H9 (cell line): ENCODE measurements around the gene CDK16. TPM values are rescaled to one million over a fixed set of nuclear protein-coding genes. Genes with fewer than 3 reads are reported as not detected.

Source experiments
- DNase-seq: peaks from one replicate; pipeline ENCODE4 v3.0.0-alpha.2; 2017
- H2AFZ ChIP-seq: one replicate; pipeline ENCODE4 v1.6.1; 2013; ENCODE audit warnings: mild to moderate bottlenecking, low read length, control low read depth, moderate library complexity
- H2AK5ac ChIP-seq: 2 replicates; pipeline ENCODE4 v1.6.1; 2013; ENCODE audit warnings: low read length, control low read depth, mixed read lengths; ENCODE audit not compliant: insufficient read length
- H2BK120ac ChIP-seq: one replicate; pipeline ENCODE4 v1.6.1; 2013; ENCODE audit warnings: low read depth, mild to moderate bottlenecking, low read length, control low read depth, inconsistent platforms; ENCODE audit not compliant: poor library complexity, severe bottlenecking
- H2BK12ac ChIP-seq: 2 replicates; pipeline ENCODE4 v1.6.1; 2013; ENCODE audit warnings: low read length, control low read depth, mixed read lengths, low read depth; ENCODE audit not compliant: insufficient read length
- H2BK15ac ChIP-seq: 2 replicates; pipeline ENCODE4 v1.6.1; 2013; ENCODE audit warnings: low read depth, low read length, control low read depth
- H2BK20ac ChIP-seq: one replicate; pipeline ENCODE4 v1.6.1; 2013; ENCODE audit warnings: low read depth, mild to moderate bottlenecking, low read length, control low read depth, inconsistent platforms; ENCODE audit not compliant: poor library complexity, severe bottlenecking
- H2BK5ac ChIP-seq: 2 replicates; pipeline ENCODE4 v1.6.1; 2013; ENCODE audit warnings: low read length, control low read depth, mixed read lengths; ENCODE audit not compliant: insufficient read length
- H3K14ac ChIP-seq: 2 replicates; pipeline ENCODE4 v1.6.1; 2013; ENCODE audit warnings: low read length, control low read depth; ENCODE audit not compliant: insufficient read depth
- H3K18ac ChIP-seq: 2 replicates; pipeline ENCODE4 v1.6.1; 2013; ENCODE audit warnings: low read depth, mild to moderate bottlenecking, mixed read lengths, low read length, control low read depth; ENCODE audit not compliant: insufficient read length
- H3K23ac ChIP-seq: 2 replicates; pipeline ENCODE4 v1.6.1; 2013; ENCODE audit warnings: low read length, control low read depth, mixed read lengths, low read depth; ENCODE audit not compliant: insufficient read length
- H3K23me2 ChIP-seq: 2 replicates; pipeline ENCODE4 v1.6.1; 2013; ENCODE audit warnings: low read depth, mild to moderate bottlenecking, mixed read lengths, low read length, control low read depth; ENCODE audit not compliant: insufficient read length, poor library complexity, severe bottlenecking
- H3K27ac ChIP-seq: 2 replicates; pipeline ENCODE4 v1.5.1; 2013; ENCODE audit warnings: low read length, control low read depth, mixed read lengths, low read depth; ENCODE audit not compliant: insufficient read length
- H3K27me3 ChIP-seq: 2 replicates; pipeline ENCODE4 v1.6.1; 2013; ENCODE audit warnings: low read length, control low read depth, inconsistent platforms; ENCODE audit not compliant: insufficient read depth
- H3K4ac ChIP-seq: 2 replicates; pipeline ENCODE4 v1.6.1; 2013; ENCODE audit warnings: low read depth, mild to moderate bottlenecking, control low read depth, inconsistent platforms, low read length, moderate library complexity
- H3K4me1 ChIP-seq: 2 replicates; pipeline ENCODE4 v1.6.1; 2013; ENCODE audit warnings: low read length, control low read depth, inconsistent platforms; ENCODE audit not compliant: insufficient read depth
- H3K4me2 ChIP-seq: 2 replicates; pipeline ENCODE4 v1.6.1; 2013; ENCODE audit warnings: low read length, control low read depth, mixed read lengths; ENCODE audit not compliant: insufficient read length, insufficient read depth
- H3K56ac ChIP-seq: 2 replicates; pipeline ENCODE4 v1.6.1; 2013; ENCODE audit warnings: low read depth, mild to moderate bottlenecking, mixed read lengths, low read length, control low read depth; ENCODE audit not compliant: insufficient read length
- H3K79me1 ChIP-seq: 2 replicates; pipeline ENCODE4 v1.6.1; 2013; ENCODE audit warnings: low read depth, mild to moderate bottlenecking, moderate library complexity, low read length, control low read depth, inconsistent platforms; ENCODE audit not compliant: insufficient read depth, poor library complexity, severe bottlenecking
- H3K79me2 ChIP-seq: 2 replicates; pipeline ENCODE4 v1.6.1; 2013; ENCODE audit warnings: low read length, control low read depth, inconsistent platforms; ENCODE audit not compliant: insufficient read depth
- H3K9ac ChIP-seq: 2 replicates; pipeline ENCODE4 v1.6.1; 2013; ENCODE audit warnings: low read length, control low read depth, mixed read lengths; ENCODE audit not compliant: insufficient read length; ENCODE audit errors: extremely low read depth
- H3K9me3 ChIP-seq: one replicate; pipeline ENCODE4 v1.6.1; 2013; ENCODE audit warnings: low read depth, low read length, inconsistent platforms; ENCODE audit not compliant: control insufficient read depth
- H3T11ph ChIP-seq: one replicate; pipeline ENCODE4 v1.6.1; 2013; ENCODE audit warnings: mild to moderate bottlenecking, low read length, control low read depth, inconsistent platforms
- H4K20me1 ChIP-seq: one replicate; pipeline ENCODE4 v1.6.1; 2013; ENCODE audit not compliant: control insufficient read depth, insufficient read length, insufficient read depth
- H4K5ac ChIP-seq: 2 replicates; pipeline ENCODE4 v1.6.1; 2013; ENCODE audit warnings: low read depth, mild to moderate bottlenecking, mixed read lengths, low read length, control low read depth; ENCODE audit not compliant: insufficient read length
- H4K8ac ChIP-seq: replicated peaks from 2 replicates; pipeline ENCODE4 v1.6.1; 2013; ENCODE audit warnings: low read length, control low read depth, mixed read lengths, low read depth; ENCODE audit not compliant: insufficient read length
- H4K91ac ChIP-seq: 2 replicates; pipeline ENCODE4 v1.6.1; 2013; ENCODE audit warnings: low read depth, mild to moderate bottlenecking, moderate library complexity, mixed read lengths, low read length, control low read depth; ENCODE audit not compliant: insufficient read length
- H3K27ac Mint-ChIP-seq, 3 experiments: 2 replicates in 2 of 3; 3 replicates in 1 of 3; pipeline ENCODE4 v1.8.0; 2020 to 2021; ENCODE audit warnings: mixed read lengths in 3 of 3, mild to moderate bottlenecking in 1 of 3, moderate library complexity in 1 of 3
- H3K27me3 Mint-ChIP-seq: 2 replicates; pipeline ENCODE4 v1.8.0; 2021; ENCODE audit warnings: low read depth, mild to moderate bottlenecking, moderate library complexity, mixed read lengths
- H3K36me3 Mint-ChIP-seq, 3 experiments: 2 replicates in 2 of 3; 3 replicates in 1 of 3; pipeline ENCODE4 v1.8.0; 2020 to 2021; ENCODE audit warnings: low read depth in 3 of 3, mixed read lengths in 3 of 3; ENCODE audit not compliant: insufficient read depth in 1 of 3
- H3K4me1 Mint-ChIP-seq, 2 experiments: 2 replicates each; pipeline ENCODE4 v1.8.0; 2020; ENCODE audit warnings: mixed read lengths in 2 of 2
- H3K4me3 Mint-ChIP-seq, 2 experiments: 2 replicates in 1 of 2; 3 replicates in 1 of 2; pipeline ENCODE4 v1.8.0; 2020 to 2021; ENCODE audit warnings: mild to moderate bottlenecking in 2 of 2, mixed read lengths in 2 of 2, moderate library complexity in 1 of 2
- H3K9me3 Mint-ChIP-seq, 2 experiments: 2 replicates in 1 of 2; 3 replicates in 1 of 2; pipeline ENCODE4 v1.8.0; 2020; ENCODE audit warnings: mild to moderate bottlenecking in 2 of 2, mixed read lengths in 2 of 2, moderate library complexity in 1 of 2
- CTCF ChIP-seq: fragments of 200-600 bp; sonication (generic); conservative IDR thresholded peaks from 3 replicates; pipeline ENCODE4 v1.8.0; 2021; ENCODE audit warnings: antibody characterized with exemption, mild to moderate bottlenecking
- WGBS: extraction: QIAGEN DNeasy Blood & Tissue Kit; methylation state at CpG from one replicate; pipeline ENCODE4 v1.1.7; 2013; ENCODE audit warnings: missing lambda C conversion rate, low lambda C conversion rate, mixed read lengths; ENCODE audit not compliant: insufficient read length; ENCODE audit errors: extremely low coverage; 5-methylcytosine and 5-hydroxymethylcytosine counted together
- total RNA-seq: library from RNA; stranded (reverse); gene quantifications from 2 replicates; pipeline ENCODE4 v1.2.1, GENCODE V29; 2021

The CDK16 gene
- total RNA-seq, 1 experiment from 2014 or later, result 226 TPM

DNA sequence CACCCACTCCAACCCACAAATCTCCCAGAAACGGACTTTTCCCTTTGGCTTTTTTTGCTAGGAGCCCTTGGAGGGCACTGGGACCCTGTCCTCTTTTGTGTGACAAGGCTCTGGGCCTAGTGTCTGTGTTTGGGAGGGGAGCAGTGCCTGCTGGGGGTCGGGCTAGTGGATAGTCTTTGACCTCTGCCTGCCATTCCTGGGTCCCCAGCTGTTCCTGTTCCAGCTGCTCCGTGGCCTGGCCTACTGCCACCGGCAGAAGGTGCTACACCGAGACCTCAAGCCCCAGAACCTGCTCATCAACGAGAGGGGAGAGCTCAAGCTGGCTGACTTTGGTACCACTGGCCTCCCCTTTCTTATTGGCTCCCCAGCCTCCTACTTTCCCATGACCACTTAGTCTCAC, 7.6 kb downstream of the CDK16 start:
- Histone ChIP-seq H3K27me3 (no peaks in the 10 kb centered on the region), H4K20me1 (peaks cover 2% of the 10 kb centered on the region), H2BK5ac (no peak overlapping the region), H4K8ac (no peak overlapping the region), H2BK20ac (no peak overlapping the region), H4K5ac (no peak overlapping the region), H3K18ac (no peak overlapping the region), H3K4me1 (no peaks in the 10 kb centered on the region), H3K14ac (no peak overlapping the region), H2BK15ac (no peak overlapping the region), H3K4ac (no peak overlapping the region), H2AK5ac (no peak overlapping the region), H3K23ac (no peak overlapping the region), H3K23me2 (no peaks in the 10 kb centered on the region), H3K79me2 (peaks cover 5% of the 10 kb centered on the region; the same call in 1 of the 2 replicates), H4K91ac (no peak overlapping the region), H3K27ac (no peak overlapping the region), H2AFZ (no peak overlapping the region), H3K9ac (no peak overlapping the region), H3T11ph (no peak overlapping the region), H3K56ac (no peak overlapping the region), H3K9me3 (no peaks in the 10 kb centered on the region), H3K4me2 (no peak overlapping the region), H2BK120ac (no peak overlapping the region), H2BK12ac (no peak overlapping the region), H3K79me1 (peaks cover 5% of the 10 kb centered on the region)
- H3K27ac Mint-ChIP-seq, result no peak overlapping the region
- peaks cover 65 to 84% (median 78%) of the 10 kb centered on the region in 3 experiments for H3K36me3 Mint-ChIP-seq
- no CpG with 5 or more reads among the region's 6 CpGs for WGBS
- H3K27me3 Mint-ChIP-seq, result no peaks in the 10 kb centered on the region
- no peak for DNase-seq
- no peak overlapping the region; a peak in 1 of 5 replicates for H3K4me3 Mint-ChIP-seq
- H3K9me3 Mint-ChIP-seq, result no peaks in the 10 kb centered on the region
- no peaks in the 10 kb centered on the region for H3K4me1 Mint-ChIP-seq
- TF ChIP-seq CTCF, result no peak
